Hepatocyte (in vitro differentiated cells): Measurements from ENCODE around the gene MCM7.

ENCODE experiments used
- CTCF ChIP-seq: fragments of 200-600 bp; sonication (generic); IDR thresholded peaks from 2 replicates; pipeline ENCODE4 v1.5.1; 2016; ENCODE audit warnings: antibody characterized with exemption, mild to moderate bottlenecking; ENCODE audit not compliant: poor library complexity
- EZH2 ChIP-seq: fragments of 200-600 bp; sonication (generic); IDR thresholded peaks from 2 replicates; pipeline ENCODE4 v1.6.1; 2016; ENCODE audit warnings: antibody characterized with exemption, mild to moderate bottlenecking, borderline replicate concordance
- EZH2phosphoT487 ChIP-seq: fragments of 200-600 bp; sonication (generic); IDR thresholded peaks from one replicate; pipeline ENCODE4 v1.6.1; 2018; ENCODE audit warnings: antibody characterized with exemption, mild to moderate bottlenecking, low read depth, moderate library complexity; ENCODE audit not compliant: unreplicated experiment, severe bottlenecking

- no peak for TF ChIP-seq CTCF
- TF ChIP-seq EZH2 = no peak
- no peak for TF ChIP-seq EZH2phosphoT487
Observed at GRCh38 chr7:100093925-100094486, 7.2 kb downstream of the MCM7 start.
